Measurements from ENCODE around the gene MGAT3.

Gene MGAT3

GRCh38 chr22:39428597-39429071 lies 28.2 kb upstream of the MGAT3 start:
- DNase-seq (ENCODE audit: low spot score) = no peak

DNA sequence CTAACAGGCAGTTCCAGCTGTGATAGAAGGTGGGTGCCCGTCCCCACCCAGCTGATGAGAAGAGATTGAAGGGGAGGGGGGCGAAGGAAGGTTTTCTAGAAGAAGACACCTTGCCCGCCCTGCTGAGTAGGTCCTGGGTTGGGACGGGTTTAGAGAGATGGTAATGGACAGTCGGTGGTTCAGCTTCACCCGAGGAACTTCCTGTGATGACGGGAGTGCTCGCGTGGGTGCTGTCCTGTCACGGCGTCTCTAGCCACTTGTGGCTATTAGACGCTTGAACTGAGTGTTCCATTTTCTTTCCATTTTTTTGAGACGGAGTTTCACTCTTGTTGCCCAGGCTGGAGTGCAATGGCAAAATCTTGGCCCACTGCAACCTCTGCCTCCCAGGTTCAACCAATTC lies 27.6 kb upstream of the MGAT3 start:
- no peak for DNase-seq (ENCODE audit: low spot score)

DNA sequence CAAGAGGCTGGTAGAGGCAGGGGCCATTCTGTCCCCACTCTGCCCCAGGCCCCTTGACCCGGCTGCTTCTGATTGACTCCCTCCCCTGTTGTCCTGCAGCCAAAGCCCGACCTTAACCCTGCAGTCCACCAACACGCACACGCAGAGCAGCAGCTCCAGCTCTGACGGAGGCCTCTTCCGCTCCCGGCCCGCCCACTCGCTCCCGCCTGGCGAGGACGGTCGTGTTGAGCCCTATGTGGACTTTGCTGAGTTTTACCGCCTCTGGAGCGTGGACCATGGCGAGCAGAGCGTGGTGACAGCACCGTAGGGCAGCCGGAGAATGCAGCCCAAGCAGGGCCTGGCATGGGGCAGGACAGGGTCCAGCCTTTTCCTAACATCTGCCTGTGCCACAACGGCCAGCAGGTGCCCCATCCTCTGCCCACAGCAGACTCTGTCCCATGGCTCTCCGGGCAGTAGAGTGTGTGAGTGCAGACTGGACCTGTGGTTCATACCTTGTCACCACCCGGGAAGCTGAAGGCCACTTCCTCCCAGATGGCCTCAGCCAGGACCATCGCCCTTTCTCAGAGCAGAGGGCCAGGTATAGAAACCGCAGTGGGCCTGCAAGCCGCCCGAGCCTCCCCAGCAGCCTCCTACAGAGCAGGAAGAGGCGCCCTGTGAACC lies 26.8 kb upstream of the MGAT3 start:
- no peak for DNase-seq (ENCODE audit: low spot score)

- no peak for DNase-seq (ENCODE audit: low spot score)
Measured at GRCh38 chr22:39430576-39431150, 26.1 kb upstream of the MGAT3 start.

DNA sequence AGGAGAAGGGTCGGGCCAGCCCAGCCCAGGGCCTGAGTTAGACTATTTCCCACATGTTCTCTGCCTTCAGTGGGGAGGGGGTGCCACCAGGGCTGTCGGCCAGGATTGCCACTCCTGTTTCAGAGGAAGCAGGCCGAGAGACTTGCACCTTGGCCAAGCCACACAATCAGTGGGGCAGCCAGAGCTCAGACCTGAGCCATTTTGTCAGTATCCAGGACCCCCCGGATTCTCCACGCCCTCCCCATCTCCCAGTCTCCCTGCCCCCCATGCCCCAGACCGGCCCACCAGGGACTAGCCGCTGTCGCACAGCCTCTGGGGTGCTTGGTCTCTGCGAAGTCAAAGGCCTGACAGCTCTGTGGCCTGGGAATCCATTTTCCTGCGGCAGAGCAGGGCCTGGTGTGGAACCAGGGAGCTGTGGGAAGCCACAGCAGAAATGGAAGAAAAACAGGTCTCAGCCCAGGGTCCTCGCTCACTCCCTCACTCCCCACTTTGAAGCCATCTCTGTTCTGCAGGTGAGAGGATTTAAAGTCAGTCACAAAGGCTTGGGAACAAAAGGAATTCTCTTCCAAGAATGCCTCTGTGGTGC lies 25.5 kb upstream of the MGAT3 start:
- no peak for DNase-seq (ENCODE audit: low spot score)

DNA sequence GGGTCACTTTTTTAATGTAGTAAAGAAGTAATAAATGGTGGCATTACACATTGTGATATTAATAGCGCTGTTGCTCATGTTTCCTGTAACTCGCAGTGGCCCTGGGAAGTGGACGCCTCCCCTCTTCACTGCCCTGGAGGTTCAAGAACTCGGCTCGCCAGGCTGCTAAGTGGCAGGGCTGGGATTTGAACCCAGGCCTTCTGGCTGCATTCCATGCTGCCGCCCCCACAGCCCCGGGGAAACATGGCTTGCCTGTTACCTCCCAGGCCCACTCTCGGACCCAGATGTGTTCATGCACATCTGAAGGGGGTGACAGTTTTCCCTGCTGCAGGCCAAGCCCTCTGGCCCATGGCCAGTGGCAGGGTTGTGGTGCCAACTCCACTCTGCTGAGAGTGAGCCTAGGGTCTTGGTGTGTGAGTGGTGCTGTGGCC lies 25.0 kb upstream of the MGAT3 start:
- no peak for DNase-seq (ENCODE audit: low spot score)

- no peak for DNase-seq (ENCODE audit: low spot score)
Measured at GRCh38 chr22:39432361-39432811, 24.4 kb upstream of the MGAT3 start.

- peak; percentile 61 for DNase-seq (ENCODE audit: low spot score)
Measured at GRCh38 chr22:39433476-39434242, 23.2 kb upstream of the MGAT3 start.

- DNase-seq (ENCODE audit: low spot score) = peak; percentile 61
Measured at GRCh38 chr22:39434243-39434653, 22.6 kb upstream of the MGAT3 start.

GRCh38 chr22:39434721-39435120 lies 22.1 kb upstream of the MGAT3 start:
- DNase-seq (ENCODE audit: low spot score) = peak; percentile 25

- no peak for DNase-seq (ENCODE audit: low spot score)
Measured at GRCh38 chr22:39435616-39436015, 21.2 kb upstream of the MGAT3 start.

DNA sequence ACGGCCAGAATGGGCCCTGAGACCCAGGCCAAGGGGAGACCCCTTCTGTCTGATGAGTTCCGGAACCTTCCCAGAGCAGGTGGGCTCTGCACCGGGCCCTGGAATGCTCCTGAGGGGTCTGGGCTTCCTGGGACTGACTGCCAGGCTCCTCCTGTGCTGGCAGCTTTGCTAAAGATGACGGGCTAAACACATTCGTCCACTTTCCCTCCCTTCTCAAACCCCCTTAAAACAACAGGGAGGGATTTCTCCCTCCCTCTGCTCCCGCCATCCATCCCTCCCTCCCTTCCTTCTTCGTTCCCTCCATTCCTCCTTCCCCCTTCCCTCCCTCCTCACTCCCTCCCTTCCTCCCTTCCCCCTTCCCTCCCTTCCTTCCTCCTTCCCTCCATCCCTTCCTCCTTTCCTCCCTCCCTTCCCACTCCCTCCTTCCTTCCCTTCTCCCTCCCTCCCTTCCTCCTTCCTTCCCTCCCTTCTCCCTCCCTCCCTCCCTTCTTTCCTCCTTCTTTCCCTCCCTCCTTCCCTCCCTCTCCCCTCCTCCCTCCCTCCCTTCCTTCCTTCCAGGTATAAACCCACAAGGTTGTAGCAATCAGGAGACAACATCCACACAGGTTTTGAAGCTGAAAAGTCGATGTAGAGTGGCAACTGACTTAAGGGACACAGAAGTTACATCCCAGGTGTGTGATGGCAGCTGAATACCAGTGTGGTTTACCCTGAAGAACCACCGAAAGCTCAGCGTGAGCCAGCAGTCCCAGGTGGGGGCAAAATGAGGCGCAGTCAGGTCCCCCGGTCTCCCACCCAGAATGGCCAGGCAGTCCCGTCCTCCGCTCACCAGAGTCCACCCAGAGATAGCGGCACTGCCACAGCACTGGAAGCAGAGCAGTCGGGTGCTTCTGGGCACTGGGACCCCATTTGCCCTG lies 18.8 kb upstream of the MGAT3 start:
- DNase-seq (ENCODE audit: low spot score) = no peak

- DNase-seq (ENCODE audit: low spot score) = no peak
Measured at GRCh38 chr22:39439170-39439569, 17.6 kb upstream of the MGAT3 start.

- no peak for DNase-seq (ENCODE audit: low spot score)
Measured at GRCh38 chr22:39443398-39443797, 13.4 kb upstream of the MGAT3 start.

- no peak for DNase-seq (ENCODE audit: low spot score)
Measured at GRCh38 chr22:39444247-39444800, 12.5 kb upstream of the MGAT3 start.

DNA sequence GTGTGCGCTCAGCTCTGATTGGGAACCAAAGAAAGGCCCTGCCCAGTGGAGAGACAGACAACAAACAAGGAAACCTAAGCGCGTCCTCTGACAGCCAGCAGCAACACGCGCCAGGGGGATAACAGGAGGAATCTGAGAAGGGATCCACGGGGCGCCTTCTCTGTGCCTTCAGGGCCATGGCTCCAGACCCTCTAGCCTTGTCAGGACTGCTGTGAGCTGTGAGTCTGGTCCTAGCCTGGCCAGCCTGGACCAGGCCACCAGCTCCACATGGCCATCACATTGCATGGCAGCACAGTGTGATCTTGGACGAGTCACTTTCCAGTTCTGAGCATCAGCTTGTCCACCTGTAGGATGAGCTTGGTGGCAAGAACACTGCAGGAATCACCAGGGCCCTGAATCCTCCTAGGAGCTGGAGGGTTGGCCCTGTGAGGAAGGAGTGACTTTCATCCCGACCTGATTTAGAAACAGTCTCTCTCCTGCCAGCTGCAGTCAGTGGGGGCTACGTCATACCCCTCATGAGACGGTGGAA lies 11.8 kb upstream of the MGAT3 start:
- no peak for DNase-seq (ENCODE audit: low spot score)

DNA sequence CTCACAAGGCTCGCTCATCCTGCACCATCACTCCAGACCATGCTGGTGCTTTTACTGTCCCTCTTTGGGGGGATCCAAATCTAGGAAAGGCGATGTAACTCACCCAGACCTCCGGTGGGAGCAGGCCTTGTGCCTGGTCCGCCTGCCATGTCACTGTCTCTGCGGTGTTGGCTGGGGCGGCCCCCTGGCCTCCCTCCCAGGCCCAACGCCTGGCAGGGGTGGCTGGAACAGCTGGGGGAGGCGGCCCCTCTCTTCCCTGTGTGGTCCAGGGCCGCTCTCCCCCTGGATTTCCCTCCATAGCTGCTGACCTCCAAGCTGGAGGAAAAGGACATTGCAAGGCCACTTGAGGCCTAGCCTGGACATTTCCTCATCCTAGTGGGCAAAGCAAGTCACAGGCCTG lies 11.1 kb upstream of the MGAT3 start:
- no peak for DNase-seq (ENCODE audit: low spot score)

GRCh38 chr22:39446239-39446721 lies 10.5 kb upstream of the MGAT3 start:
- DNase-seq (ENCODE audit: low spot score) = no peak

- no peak for DNase-seq (ENCODE audit: low spot score)
Measured at GRCh38 chr22:39448205-39449054, 8.4 kb upstream of the MGAT3 start.

- no peak for DNase-seq (ENCODE audit: low spot score)
Measured at GRCh38 chr22:39449708-39450107, 7.1 kb upstream of the MGAT3 start.

All from cerebellar cortex (tissue), 1 donor.